SK-N-MC (cell line): Measurements from ENCODE around the gene SMARCAD1.
"Not testable (repeated sequence)": the region's sequence is repeated elsewhere in the genome, so short reads cannot be mapped to it uniquely, and the experiment has no call there.

Source experiments
- DNase-seq: peaks from one replicate; pipeline ENCODE4 v3.0.0-alpha.2; 2011; ENCODE audit warnings: low read depth, low spot score
- H3K27ac ChIP-seq: fragments of 200-600 bp; sonication (generic); 2 replicates; pipeline ENCODE4 v1.5.1; 2016; ENCODE audit warnings: mixed run types
- H3K36me3 ChIP-seq: fragments of 200-600 bp; sonication (generic); 2 replicates; pipeline ENCODE4 v1.6.1; 2017; ENCODE audit warnings: antibody characterized with exemption, low read length, mixed read lengths; ENCODE audit not compliant: insufficient read depth
- H3K4me3 ChIP-seq: fragments of 200-600 bp; sonication (generic); 2 replicates; pipeline ENCODE4 v1.5.1; 2016
- H3K9ac ChIP-seq: fragments of 200-600 bp; sonication (generic); 2 replicates; pipeline ENCODE4 v1.8.0; 2017; ENCODE audit warnings: mixed run types, mixed read lengths; ENCODE audit not compliant: insufficient read length
- H3K9me3 ChIP-seq: fragments of 200-600 bp; sonication (generic); 2 replicates; pipeline ENCODE4 v1.6.1; 2017; ENCODE audit warnings: low read depth, mild to moderate bottlenecking, antibody characterized with exemption, low read length, moderate library complexity, mixed read lengths
- EZH2 ChIP-seq: fragments of 200-600 bp; sonication (generic); IDR thresholded peaks from one replicate; pipeline ENCODE4 v1.6.1; 2017; ENCODE audit warnings: antibody characterized with exemption
- FOXP2 ChIP-seq: optimal IDR thresholded peaks from 2 replicates; pipeline ENCODE3; 2011; ENCODE audit warnings: mild to moderate bottlenecking, moderate library complexity; ENCODE audit not compliant: insufficient read depth; ENCODE audit errors: extremely low read length, control extremely low read depth
- POLR2AphosphoS5 ChIP-seq: IDR thresholded peaks from 2 replicates; pipeline ENCODE4 v1.6.1; 2012; ENCODE audit warnings: mild to moderate bottlenecking, low read depth, low read length, borderline replicate concordance

Gene SMARCAD1

DNA sequence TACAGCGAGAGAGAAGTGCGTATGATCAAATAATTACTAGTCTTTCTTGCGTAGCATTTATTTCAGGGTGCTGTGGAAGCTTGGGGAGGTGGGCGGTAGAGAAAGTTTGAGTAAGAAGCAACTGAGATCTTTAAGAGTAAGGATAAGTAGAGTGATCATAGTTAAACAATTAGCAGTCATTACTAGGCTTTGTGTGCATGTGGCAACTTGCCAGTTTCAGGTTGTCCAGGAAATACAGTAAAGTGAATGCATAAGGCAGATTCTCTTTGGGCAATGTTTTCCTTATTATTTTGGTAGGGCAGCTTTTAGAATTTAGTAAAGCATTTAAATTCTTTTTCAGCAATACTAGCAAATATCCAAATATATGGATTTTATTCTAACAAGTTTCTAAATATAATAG lies 78.0 kb downstream of the SMARCAD1 start:
- no peak overlapping the region for H3K9ac ChIP-seq
- no peak overlapping the region for H3K4me3 ChIP-seq
- no peak for DNase-seq
- H3K27ac ChIP-seq, result no peak overlapping the region
- H3K9me3 ChIP-seq, result no peaks in the 10 kb centered on the region
- TF ChIP-seq FOXP2 (no peak), EZH2 (no peak), POLR2AphosphoS5 (no peak)
- peaks cover 68% of the 10 kb centered on the region for H3K36me3 ChIP-seq

DNA sequence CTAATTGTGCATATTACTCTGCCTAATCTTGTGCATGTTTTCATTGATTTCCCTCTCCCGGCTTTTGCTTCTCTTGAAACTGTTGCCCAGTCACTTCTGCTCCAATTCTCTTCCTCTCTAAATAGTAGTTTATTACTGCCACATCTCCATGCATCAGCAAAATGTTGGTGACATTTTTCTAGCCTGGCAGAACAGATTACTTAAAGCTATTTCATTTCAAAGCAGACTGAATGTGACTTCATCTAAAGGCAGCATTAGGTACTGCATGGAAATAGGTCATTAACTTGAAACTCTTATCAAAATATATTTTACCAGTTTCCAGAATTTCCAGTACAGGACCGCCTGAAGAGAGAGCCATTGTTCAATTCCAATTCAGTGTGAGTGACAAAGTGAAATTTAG lies 82.6 kb downstream of the SMARCAD1 start:
- TF ChIP-seq POLR2AphosphoS5, result no peak
- TF ChIP-seq FOXP2, result no peak
- no peak for TF ChIP-seq EZH2
- H3K4me3 ChIP-seq, result no peak overlapping the region
- no peak overlapping the region for H3K27ac ChIP-seq
- no peak overlapping the region for H3K9ac ChIP-seq
- H3K9me3 ChIP-seq, result no peaks in the 10 kb centered on the region
- no peak for DNase-seq
- peaks cover 51% of the 10 kb centered on the region for H3K36me3 ChIP-seq

DNA sequence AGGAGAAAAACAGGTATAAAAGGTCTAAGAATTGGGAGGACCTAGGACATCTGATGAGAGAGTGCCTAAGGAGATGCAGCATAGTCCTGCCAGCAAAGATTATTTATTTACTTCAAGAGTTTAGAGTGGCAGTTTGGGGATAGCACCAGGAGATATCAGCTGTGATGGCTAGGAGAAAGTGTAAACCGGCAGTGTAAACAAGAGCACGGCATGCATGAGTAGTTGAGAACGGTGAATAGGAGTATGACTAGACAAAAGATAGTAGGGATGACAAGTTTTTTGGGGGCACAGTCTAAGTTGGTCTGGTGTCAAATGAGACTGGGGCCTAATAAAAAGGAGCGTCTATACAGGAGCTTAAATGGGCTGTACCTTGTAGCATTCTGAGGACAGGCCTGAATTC lies 86.3 kb downstream of the SMARCAD1 start:
- not testable (repeated sequence) for H3K9me3 ChIP-seq, DNase-seq, H3K4me3 ChIP-seq, H3K27ac ChIP-seq, H3K9ac ChIP-seq
- H3K36me3 ChIP-seq, result peaks cover 25% of the 10 kb centered on the region

DNA sequence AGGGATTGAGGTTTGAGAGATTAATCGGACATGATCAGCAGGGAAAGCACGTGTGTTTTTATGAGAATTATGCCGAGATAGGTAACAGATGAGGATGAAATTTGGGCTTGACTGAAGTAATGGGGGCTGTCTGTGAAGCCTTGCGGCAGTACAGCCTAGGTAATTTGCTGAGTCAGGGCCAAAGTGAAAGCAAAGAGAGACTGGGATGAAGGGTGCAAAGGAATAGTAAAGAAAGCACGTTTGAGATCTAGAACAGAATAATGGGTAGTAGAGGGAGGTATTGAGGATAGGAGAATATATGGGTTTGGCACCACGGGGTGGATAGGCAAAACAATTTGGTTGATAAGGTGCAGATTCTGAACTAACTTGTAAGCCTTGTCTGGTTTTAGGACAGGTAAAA lies 87.8 kb downstream of the SMARCAD1 start:
- H3K9ac ChIP-seq, H3K27ac ChIP-seq, H3K9me3 ChIP-seq, H3K4me3 ChIP-seq, DNase-seq: not testable (repeated sequence)
- peaks cover 18% of the 10 kb centered on the region for H3K36me3 ChIP-seq

DNA sequence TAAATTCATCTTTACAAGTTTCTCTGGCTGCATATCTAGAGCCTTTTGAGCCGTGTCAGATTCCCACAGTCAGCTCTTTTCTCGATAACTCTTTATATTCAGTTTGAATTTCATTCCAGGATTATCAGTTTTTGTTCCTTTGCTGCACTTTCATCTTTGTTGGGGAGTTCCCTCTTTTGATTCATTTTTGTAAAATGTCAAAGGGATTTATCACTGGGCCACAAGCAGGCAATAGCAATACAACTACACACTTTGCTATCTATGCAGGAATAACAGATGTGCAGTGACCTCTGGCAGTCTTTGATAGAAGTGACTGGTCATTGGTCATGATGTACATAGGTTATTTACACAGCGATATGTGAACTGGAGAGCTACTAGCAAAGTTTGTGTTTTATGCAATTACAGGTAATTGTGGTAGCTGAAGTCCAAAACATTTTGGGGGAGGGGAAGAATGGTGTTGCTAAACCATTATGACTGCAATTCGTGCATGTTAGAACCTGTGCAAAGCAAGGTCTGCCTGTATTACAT lies 91.1 kb downstream of the SMARCAD1 start:
- TF ChIP-seq POLR2AphosphoS5, result no peak
- H3K9me3 ChIP-seq, result no peaks in the 10 kb centered on the region
- no peak for DNase-seq
- H3K9ac ChIP-seq, result no peak overlapping the region
- H3K27ac ChIP-seq, result no peak overlapping the region
- no peak overlapping the region for H3K4me3 ChIP-seq
- H3K36me3 ChIP-seq, result no peaks in the 10 kb centered on the region

DNA sequence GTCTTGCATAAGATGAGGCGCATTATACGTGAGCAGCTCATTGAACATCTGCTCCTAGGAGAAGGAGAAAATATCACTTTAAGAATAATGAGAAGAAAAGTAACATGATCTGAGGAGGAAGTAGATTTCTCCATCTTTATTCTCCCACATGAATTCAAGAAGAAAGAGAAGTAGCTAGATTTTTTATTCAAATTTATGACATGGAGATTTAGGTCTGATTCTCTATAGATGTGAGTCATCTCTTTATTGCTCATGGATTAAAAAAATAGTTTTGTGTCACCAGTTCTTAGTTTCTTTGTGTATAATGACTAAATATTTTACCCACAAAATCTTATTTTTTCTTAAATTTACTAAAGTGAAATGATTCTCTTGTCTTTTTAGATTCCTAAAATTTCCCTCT lies 94.5 kb downstream of the SMARCAD1 start:
- Histone ChIP-seq H3K36me3 (no peaks in the 10 kb centered on the region), H3K4me3 (no peak overlapping the region), H3K9me3 (no peaks in the 10 kb centered on the region), H3K9ac (no peak overlapping the region), H3K27ac (no peak overlapping the region)
- no peak for DNase-seq
- no peak for TF ChIP-seq FOXP2
- no peak for TF ChIP-seq EZH2
- TF ChIP-seq POLR2AphosphoS5, result no peak

DNA sequence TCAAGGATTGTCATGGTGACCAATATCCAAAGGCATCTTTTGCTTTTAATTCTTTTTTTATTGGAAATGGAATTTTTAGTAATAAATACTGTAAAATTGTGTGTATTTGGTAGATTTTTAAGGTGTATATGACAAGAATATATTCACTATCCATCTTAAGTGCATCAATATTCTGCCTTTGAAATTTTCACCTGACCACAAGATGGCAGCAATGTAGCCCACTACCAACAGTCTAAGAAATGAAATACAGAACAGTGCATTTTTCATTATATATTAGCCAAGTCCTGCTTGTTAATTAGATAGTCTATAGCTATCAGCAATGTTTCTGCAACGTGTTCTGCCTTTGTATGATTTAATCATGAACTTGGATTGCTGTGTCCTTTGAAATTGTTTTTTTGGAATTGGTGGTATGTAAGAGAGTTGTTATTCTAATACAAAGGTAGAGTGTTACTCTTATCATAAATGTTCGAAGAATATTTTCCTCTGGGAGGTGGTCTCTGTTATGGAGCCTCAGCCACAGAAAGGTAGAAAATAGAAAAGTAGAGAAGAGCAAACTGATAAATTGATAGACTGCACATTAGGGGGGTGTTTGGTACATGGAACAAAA lies 96.8 kb downstream of the SMARCAD1 start:
- Histone ChIP-seq H3K36me3 (no peaks in the 10 kb centered on the region), H3K4me3 (no peak overlapping the region), H3K9ac (no peak overlapping the region), H3K27ac (no peak overlapping the region), H3K9me3 (no peaks in the 10 kb centered on the region)
- peak; percentile 22 for DNase-seq
- no peak for TF ChIP-seq POLR2AphosphoS5
- no peak for TF ChIP-seq EZH2
- no peak for TF ChIP-seq FOXP2

DNA sequence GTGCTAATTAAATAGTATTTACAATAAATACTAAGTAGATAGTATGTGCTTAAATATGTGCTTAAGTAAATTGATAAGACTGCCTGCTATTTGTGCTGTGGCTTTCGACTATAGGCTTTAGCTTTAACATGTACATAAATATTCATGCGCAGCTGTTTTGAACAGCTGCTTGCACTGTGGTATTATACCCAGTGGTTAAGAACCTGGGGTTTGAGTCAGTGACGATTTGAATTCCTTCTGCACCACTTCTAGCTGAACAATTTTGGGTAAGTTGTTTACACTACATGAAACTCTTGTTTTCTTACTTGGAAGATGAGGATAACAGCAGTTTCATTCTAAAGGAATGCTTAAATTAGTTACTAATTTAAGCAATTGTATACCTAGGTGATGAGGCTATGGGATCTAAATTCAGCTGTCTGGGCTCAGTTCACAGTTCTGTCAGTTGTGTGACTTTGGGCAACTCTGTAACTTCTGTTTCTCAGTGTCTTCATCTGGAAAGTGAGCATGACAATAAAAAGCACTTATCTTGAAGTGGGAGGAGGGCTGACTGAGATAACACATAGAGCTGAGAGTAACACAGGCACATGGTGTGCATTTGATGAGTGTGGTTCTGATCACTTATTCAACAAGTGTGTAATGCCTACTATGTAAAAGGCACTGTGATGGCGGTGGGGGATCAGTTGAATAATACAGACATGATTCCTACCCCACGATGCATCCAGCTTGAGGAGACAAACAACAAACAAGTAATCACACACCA lies 98.0 kb downstream of the SMARCAD1 start:
- Histone ChIP-seq H3K4me3 (no peak overlapping the region), H3K9me3 (no peaks in the 10 kb centered on the region), H3K36me3 (no peaks in the 10 kb centered on the region), H3K27ac (no peak overlapping the region), H3K9ac (no peak overlapping the region)
- DNase-seq, result peak; percentile 20
- TF ChIP-seq EZH2, result no peak
- TF ChIP-seq POLR2AphosphoS5, result no peak
- TF ChIP-seq FOXP2, result peak; percentile 18

DNA sequence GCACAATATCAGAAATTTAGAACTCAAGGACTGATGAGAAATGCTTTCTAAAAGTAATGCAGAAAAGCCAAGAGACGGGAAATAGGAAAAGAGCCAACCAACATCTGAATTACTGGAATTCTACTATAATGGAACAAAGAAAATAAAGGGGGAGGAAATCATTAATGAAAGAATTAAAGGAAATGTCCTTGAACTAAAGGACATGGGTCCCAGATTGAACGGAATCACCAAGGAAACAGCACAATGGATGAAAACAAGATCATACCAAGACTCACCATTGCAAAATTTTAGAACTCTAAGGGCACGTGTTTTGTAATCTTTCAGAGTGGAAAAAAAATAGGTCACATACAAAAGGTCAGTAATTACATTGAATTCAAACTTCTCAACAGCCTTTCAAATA lies 99.0 kb downstream of the SMARCAD1 start:
- TF ChIP-seq FOXP2 (no peak), POLR2AphosphoS5 (no peak), EZH2 (no peak)
- H3K27ac ChIP-seq, result no peak overlapping the region
- H3K36me3 ChIP-seq, result no peaks in the 10 kb centered on the region
- H3K4me3 ChIP-seq, result no peak overlapping the region
- H3K9me3 ChIP-seq, result no peaks in the 10 kb centered on the region
- H3K9ac ChIP-seq, result no peak overlapping the region
- DNase-seq, result no peak
